ENCODE data around the gene ZFPM1. TPM values are rescaled to one million over a fixed set of nuclear protein-coding genes. Genes with fewer than 3 reads are reported as not detected.

Gene ZFPM1
- total and polyA plus RNA-seq, 2 experiments from 2014 or later, result 0.53 to 2.2 TPM

DNA sequence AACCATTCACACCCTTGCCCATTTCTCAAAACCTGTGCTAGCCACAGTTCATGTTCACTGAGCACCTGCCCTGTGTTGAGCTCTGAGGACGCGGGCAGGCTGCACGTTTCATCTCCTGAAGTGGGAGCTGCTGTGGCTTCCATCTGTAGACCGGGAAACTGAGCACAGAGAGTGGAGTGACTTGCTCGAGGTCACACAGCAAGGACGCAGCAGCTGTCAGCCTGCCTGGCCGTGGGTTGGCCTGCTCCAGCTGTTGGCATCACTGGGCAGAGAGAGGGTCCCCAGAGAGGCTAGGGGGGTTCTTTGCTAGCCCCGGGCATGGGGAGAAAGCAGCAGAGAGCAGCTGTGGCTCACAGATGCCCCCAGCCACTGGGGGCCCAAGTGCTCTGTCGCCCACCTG is 28.8 kb downstream of the ZFPM1 start:
- Mint-ChIP-seq H3K4me1 (peaks cover 2% of the 10 kb centered on the region; the same call in 2 of the 3 replicates), H3K36me3 (ENCODE audit: low read depth) (no peaks in the 10 kb centered on the region), H3K4me3 (no peak overlapping the region), H3K27me3 (ENCODE audit: insufficient read depth, low read depth, poor library complexity) (peaks cover 8% of the 10 kb centered on the region), H3K27ac (no peak overlapping the region), H3K9me3 (no peaks in the 10 kb centered on the region)
- H3K36me3 ChIP-seq (ENCODE audit: insufficient read depth), result no peaks in the 10 kb centered on the region
- H4K20me1 ChIP-seq (replicated peaks; ENCODE audit: insufficient read depth), result no peaks in the 10 kb centered on the region
- H2AFZ ChIP-seq, result no peak overlapping the region
- no peak for ATAC-seq
- H3K9me2 ChIP-seq (ENCODE audit: insufficient read depth), result no peaks in the 10 kb centered on the region
- no peaks in the 10 kb centered on the region for H3K79me2 ChIP-seq (replicated peaks; ENCODE audit: insufficient read depth)
- no peaks in the 10 kb centered on the region for H3F3A ChIP-seq (replicated peaks; ENCODE audit: low read depth)
- no peak for DNase-seq (ENCODE audit: low spot score)
- H3K27me3 ChIP-seq (ENCODE audit: insufficient read depth), result no peaks in the 10 kb centered on the region
- H3K27ac ChIP-seq (ENCODE audit: low read depth), result no peak overlapping the region
- TF ChIP-seq POLR2AphosphoS5 (IDR thresholded peaks at IDR 0.05; ENCODE audit: low read depth), result no peak
- TF ChIP-seq EZH2phosphoT487 (IDR thresholded peaks at IDR 0.05; ENCODE audit: unreplicated experiment), result no peak
- TF ChIP-seq EZH2 (IDR thresholded peaks at IDR 0.05; ENCODE audit: low read depth, unreplicated experiment), result no peak
- no peak for TF ChIP-seq ZNF114 (CRISPR knock-in tag; IDR thresholded peaks at IDR 0.05)
- TF ChIP-seq, protein P1, sequence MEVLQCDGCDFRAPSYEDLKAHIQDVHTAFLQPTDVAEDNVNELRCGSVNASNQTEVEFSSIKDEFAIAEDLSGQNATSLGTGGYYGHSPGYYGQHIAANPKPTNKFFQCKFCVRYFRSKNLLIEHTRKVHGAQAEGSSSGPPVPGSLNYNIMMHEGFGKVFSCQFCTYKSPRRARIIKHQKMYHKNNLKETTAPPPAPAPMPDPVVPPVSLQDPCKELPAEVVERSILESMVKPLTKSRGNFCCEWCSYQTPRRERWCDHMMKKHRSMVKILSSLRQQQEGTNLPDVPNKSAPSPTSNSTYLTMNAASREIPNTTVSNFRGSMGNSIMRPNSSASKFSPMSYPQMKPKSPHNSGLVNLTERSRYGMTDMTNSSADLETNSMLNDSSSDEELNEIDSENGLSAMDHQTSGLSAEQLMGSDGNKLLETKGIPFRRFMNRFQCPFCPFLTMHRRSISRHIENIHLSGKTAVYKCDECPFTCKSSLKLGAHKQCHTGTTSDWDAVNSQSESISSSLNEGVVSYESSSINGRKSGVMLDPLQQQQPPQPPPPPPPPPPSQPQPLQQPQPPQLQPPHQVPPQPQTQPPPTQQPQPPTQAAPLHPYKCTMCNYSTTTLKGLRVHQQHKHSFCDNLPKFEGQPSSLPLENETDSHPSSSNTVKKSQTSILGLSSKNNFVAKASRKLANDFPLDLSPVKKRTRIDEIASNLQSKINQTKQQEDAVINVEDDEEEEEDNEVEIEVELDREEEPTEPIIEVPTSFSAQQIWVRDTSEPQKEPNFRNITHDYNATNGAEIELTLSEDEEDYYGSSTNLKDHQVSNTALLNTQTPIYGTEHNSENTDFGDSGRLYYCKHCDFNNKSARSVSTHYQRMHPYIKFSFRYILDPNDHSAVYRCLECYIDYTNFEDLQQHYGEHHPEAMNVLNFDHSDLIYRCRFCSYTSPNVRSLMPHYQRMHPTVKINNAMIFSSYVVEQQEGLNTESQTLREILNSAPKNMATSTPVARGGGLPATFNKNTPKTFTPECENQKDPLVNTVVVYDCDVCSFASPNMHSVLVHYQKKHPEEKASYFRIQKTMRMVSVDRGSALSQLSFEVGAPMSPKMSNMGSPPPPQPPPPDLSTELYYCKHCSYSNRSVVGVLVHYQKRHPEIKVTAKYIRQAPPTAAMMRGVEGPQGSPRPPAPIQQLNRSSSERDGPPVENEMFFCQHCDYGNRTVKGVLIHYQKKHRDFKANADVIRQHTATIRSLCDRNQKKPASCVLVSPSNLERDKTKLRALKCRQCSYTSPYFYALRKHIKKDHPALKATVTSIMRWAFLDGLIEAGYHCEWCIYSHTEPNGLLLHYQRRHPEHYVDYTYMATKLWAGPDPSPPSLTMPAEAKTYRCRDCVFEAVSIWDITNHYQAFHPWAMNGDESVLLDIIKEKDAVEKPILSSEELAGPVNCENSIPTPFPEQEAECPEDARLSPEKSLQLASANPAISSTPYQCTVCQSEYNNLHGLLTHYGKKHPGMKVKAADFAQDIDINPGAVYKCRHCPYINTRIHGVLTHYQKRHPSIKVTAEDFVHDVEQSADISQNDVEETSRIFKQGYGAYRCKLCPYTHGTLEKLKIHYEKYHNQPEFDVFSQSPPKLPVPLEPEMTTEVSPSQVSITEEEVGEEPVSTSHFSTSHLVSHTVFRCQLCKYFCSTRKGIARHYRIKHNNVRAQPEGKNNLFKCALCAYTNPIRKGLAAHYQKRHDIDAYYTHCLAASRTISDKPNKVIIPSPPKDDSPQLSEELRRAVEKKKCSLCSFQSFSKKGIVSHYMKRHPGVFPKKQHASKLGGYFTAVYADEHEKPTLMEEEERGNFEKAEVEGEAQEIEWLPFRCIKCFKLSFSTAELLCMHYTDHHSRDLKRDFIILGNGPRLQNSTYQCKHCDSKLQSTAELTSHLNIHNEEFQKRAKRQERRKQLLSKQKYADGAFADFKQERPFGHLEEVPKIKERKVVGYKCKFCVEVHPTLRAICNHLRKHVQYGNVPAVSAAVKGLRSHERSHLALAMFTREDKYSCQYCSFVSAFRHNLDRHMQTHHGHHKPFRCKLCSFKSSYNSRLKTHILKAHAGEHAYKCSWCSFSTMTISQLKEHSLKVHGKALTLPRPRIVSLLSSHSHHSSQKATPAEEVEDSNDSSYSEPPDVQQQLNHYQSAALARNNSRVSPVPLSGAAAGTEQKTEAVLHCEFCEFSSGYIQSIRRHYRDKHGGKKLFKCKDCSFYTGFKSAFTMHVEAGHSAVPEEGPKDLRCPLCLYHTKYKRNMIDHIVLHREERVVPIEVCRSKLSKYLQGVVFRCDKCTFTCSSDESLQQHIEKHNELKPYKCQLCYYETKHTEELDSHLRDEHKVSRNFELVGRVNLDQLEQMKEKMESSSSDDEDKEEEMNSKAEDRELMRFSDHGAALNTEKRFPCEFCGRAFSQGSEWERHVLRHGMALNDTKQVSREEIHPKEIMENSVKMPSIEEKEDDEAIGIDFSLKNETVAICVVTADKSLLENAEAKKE (CRISPR knock-in tag; IDR thresholded peaks at IDR 0.05), result no peak
- TF ChIP-seq CREB1 (CRISPR knock-in tag; IDR thresholded peaks at IDR 0.05; ENCODE audit: low read depth), result no peak
- no peak for TF ChIP-seq JUNB (IDR thresholded peaks at IDR 0.05; ENCODE audit: unreplicated experiment)
- TF ChIP-seq, protein P2, sequence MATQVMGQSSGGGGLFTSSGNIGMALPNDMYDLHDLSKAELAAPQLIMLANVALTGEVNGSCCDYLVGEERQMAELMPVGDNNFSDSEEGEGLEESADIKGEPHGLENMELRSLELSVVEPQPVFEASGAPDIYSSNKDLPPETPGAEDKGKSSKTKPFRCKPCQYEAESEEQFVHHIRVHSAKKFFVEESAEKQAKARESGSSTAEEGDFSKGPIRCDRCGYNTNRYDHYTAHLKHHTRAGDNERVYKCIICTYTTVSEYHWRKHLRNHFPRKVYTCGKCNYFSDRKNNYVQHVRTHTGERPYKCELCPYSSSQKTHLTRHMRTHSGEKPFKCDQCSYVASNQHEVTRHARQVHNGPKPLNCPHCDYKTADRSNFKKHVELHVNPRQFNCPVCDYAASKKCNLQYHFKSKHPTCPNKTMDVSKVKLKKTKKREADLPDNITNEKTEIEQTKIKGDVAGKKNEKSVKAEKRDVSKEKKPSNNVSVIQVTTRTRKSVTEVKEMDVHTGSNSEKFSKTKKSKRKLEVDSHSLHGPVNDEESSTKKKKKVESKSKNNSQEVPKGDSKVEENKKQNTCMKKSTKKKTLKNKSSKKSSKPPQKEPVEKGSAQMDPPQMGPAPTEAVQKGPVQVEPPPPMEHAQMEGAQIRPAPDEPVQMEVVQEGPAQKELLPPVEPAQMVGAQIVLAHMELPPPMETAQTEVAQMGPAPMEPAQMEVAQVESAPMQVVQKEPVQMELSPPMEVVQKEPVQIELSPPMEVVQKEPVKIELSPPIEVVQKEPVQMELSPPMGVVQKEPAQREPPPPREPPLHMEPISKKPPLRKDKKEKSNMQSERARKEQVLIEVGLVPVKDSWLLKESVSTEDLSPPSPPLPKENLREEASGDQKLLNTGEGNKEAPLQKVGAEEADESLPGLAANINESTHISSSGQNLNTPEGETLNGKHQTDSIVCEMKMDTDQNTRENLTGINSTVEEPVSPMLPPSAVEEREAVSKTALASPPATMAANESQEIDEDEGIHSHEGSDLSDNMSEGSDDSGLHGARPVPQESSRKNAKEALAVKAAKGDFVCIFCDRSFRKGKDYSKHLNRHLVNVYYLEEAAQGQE (IDR thresholded peaks at IDR 0.05; ENCODE audit: unreplicated experiment), result no peak
- TF ChIP-seq, protein P3, sequence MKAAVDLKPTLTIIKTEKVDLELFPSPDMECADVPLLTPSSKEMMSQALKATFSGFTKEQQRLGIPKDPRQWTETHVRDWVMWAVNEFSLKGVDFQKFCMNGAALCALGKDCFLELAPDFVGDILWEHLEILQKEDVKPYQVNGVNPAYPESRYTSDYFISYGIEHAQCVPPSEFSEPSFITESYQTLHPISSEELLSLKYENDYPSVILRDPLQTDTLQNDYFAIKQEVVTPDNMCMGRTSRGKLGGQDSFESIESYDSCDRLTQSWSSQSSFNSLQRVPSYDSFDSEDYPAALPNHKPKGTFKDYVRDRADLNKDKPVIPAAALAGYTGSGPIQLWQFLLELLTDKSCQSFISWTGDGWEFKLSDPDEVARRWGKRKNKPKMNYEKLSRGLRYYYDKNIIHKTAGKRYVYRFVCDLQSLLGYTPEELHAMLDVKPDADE (IDR thresholded peaks at IDR 0.05), result no peak
- TF ChIP-seq, protein P4, sequence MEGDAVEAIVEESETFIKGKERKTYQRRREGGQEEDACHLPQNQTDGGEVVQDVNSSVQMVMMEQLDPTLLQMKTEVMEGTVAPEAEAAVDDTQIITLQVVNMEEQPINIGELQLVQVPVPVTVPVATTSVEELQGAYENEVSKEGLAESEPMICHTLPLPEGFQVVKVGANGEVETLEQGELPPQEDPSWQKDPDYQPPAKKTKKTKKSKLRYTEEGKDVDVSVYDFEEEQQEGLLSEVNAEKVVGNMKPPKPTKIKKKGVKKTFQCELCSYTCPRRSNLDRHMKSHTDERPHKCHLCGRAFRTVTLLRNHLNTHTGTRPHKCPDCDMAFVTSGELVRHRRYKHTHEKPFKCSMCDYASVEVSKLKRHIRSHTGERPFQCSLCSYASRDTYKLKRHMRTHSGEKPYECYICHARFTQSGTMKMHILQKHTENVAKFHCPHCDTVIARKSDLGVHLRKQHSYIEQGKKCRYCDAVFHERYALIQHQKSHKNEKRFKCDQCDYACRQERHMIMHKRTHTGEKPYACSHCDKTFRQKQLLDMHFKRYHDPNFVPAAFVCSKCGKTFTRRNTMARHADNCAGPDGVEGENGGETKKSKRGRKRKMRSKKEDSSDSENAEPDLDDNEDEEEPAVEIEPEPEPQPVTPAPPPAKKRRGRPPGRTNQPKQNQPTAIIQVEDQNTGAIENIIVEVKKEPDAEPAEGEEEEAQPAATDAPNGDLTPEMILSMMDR (conservative IDR thresholded peaks at IDR 0.05; ENCODE audit: low read depth in 2 of 2), result no peak
- TF ChIP-seq ZNF331 (CRISPR knock-in tag; IDR thresholded peaks at IDR 0.05; ENCODE audit: low read depth), result no peak
- TF ChIP-seq STAT1 (IDR thresholded peaks at IDR 0.05; ENCODE audit: unreplicated experiment), result no peak
- TF ChIP-seq NANOG (IDR thresholded peaks at IDR 0.05; ENCODE audit: borderline replicate concordance), result no peak
- no peaks in the 10 kb centered on the region for H3K4me1 ChIP-seq (ENCODE audit: insufficient read depth)
- no peak overlapping the region for H3K4me2 ChIP-seq
- no peak overlapping the region for H3K4me3 ChIP-seq

Measured in GM23338 (cell line).